ENCODE results near the gene CDH18.

Gene CDH18

GRCh38 chr5:19565466-19565865 is 422.5 kb downstream of the CDH18 start:
- DNase-seq, result no peak

- DNase-seq, result no peak
These were observed 424.0 kb downstream of the CDH18 start for GRCh38 chr5:19564036-19564435.

- DNase-seq, result no peak
These were observed 432.1 kb downstream of the CDH18 start for GRCh38 chr5:19555876-19556275.

- no peak for DNase-seq
These were observed 432.6 kb downstream of the CDH18 start for GRCh38 chr5:19555436-19555835.

GRCh38 chr5:19554524-19554923 is 433.5 kb downstream of the CDH18 start:
- DNase-seq, result no peak

- DNase-seq, result no peak
These were observed 440.4 kb downstream of the CDH18 start for GRCh38 chr5:19547640-19548039.

GRCh38 chr5:19546521-19546920 is 441.5 kb downstream of the CDH18 start:
- no peak for DNase-seq

- DNase-seq, result no peak
These were observed 449.4 kb downstream of the CDH18 start for GRCh38 chr5:19538607-19539006.

- no peak for DNase-seq
These were observed 451.6 kb downstream of the CDH18 start for GRCh38 chr5:19536387-19536786.

- DNase-seq, result no peak
These were observed 453.2 kb downstream of the CDH18 start for GRCh38 chr5:19534751-19535150.

- no peak for DNase-seq
These were observed 455.1 kb downstream of the CDH18 start for GRCh38 chr5:19532936-19533335.

GRCh38 chr5:19531374-19531952 is 456.5 kb downstream of the CDH18 start:
- no peak for DNase-seq

- DNase-seq, result no peak
These were observed 468.6 kb downstream of the CDH18 start for GRCh38 chr5:19519448-19519847.

- DNase-seq, result no peak
These were observed 489.1 kb downstream of the CDH18 start for GRCh38 chr5:19498852-19499251.

- no peak for DNase-seq
These were observed 490.7 kb downstream of the CDH18 start for GRCh38 chr5:19497229-19497815.

- DNase-seq, result no peak
These were observed 491.9 kb downstream of the CDH18 start for GRCh38 chr5:19496056-19496455.

- DNase-seq, result no peak
These were observed 495.1 kb downstream of the CDH18 start for GRCh38 chr5:19492861-19493260.

GRCh38 chr5:19488786-19489185 is 499.2 kb downstream of the CDH18 start:
- DNase-seq, result no peak

GRCh38 chr5:19487480-19487879 is 500.5 kb downstream of the CDH18 start:
- DNase-seq, result no peak

- no peak for DNase-seq
These were observed 508.4 kb downstream of the CDH18 start for GRCh38 chr5:19479562-19479961.

- DNase-seq, result no peak
These were observed 526.0 kb downstream of the CDH18 start for GRCh38 chr5:19462019-19462418.

GRCh38 chr5:19424506-19424905 is 563.5 kb downstream of the CDH18 start:
- DNase-seq, result no peak

Data from suppressor macrophage treated with lipopolysaccharide for 1 hour (primary cell).